Liver (tissue), 3 donors: ENCODE results near the gene OASL.

Source experiments
- ATF3 ChIP-seq: IDR thresholded peaks from 2 replicates; pipeline ENCODE4 v1.6.1; 2016; ENCODE audit warnings: antibody characterized with exemption
- GABPA ChIP-seq, 2 donors: IDR thresholded peaks in 1 of 2; conservative IDR thresholded peaks in 1 of 2; 2 replicates each; pipeline ENCODE4 v1.6.1; 2016; ENCODE audit warnings: antibody characterized with exemption in 2 of 2, mild to moderate bottlenecking in 1 of 2, moderate library complexity in 1 of 2
- JUND ChIP-seq, 2 donors: IDR thresholded peaks; 2 replicates each; pipeline ENCODE4 v1.6.1; 2016; ENCODE audit warnings: antibody characterized with exemption in 2 of 2
- MAX ChIP-seq: IDR thresholded peaks from 2 replicates; pipeline ENCODE4 v1.6.1; 2016; ENCODE audit warnings: antibody characterized with exemption
- RAD21 ChIP-seq, 2 donors: IDR thresholded peaks; 2 replicates each; pipeline ENCODE4 v1.6.1; 2016; ENCODE audit warnings: antibody characterized with exemption in 2 of 2, mild to moderate bottlenecking in 2 of 2
- RXRA ChIP-seq, 2 donors: IDR thresholded peaks; 2 replicates each; pipeline ENCODE4 v1.6.1; 2017 to 2018; ENCODE audit warnings: antibody characterized with exemption in 2 of 2, mild to moderate bottlenecking in 1 of 2
- TAF1 ChIP-seq: conservative IDR thresholded peaks from 2 replicates; pipeline ENCODE4 v1.6.1; 2016; ENCODE audit warnings: antibody characterized with exemption, mild to moderate bottlenecking
- YY1 ChIP-seq: IDR thresholded peaks from 2 replicates; pipeline ENCODE4 v1.6.1; 2016; ENCODE audit warnings: antibody characterized with exemption, mild to moderate bottlenecking
- ZBTB33 ChIP-seq: IDR thresholded peaks from 2 replicates; pipeline ENCODE4 v1.6.1; 2016; ENCODE audit warnings: antibody characterized with exemption
- TF ChIP-seq, protein P1 (sequence below): fragments of 150-350 bp; IDR thresholded peaks from 2 replicates; pipeline ENCODE4 v1.5.1; 2017; ENCODE audit warnings: improper control_type of control experiment, low read depth, low read length; ENCODE audit not compliant: missing input control
- TF ChIP-seq, protein P2 (sequence below): IDR thresholded peaks from 2 replicates; pipeline ENCODE4 v1.6.1; 2016; ENCODE audit warnings: antibody characterized with exemption, mild to moderate bottlenecking
- donor health status: healthy.
- donor health status: healthy.

- TF ChIP-seq, protein P1, sequence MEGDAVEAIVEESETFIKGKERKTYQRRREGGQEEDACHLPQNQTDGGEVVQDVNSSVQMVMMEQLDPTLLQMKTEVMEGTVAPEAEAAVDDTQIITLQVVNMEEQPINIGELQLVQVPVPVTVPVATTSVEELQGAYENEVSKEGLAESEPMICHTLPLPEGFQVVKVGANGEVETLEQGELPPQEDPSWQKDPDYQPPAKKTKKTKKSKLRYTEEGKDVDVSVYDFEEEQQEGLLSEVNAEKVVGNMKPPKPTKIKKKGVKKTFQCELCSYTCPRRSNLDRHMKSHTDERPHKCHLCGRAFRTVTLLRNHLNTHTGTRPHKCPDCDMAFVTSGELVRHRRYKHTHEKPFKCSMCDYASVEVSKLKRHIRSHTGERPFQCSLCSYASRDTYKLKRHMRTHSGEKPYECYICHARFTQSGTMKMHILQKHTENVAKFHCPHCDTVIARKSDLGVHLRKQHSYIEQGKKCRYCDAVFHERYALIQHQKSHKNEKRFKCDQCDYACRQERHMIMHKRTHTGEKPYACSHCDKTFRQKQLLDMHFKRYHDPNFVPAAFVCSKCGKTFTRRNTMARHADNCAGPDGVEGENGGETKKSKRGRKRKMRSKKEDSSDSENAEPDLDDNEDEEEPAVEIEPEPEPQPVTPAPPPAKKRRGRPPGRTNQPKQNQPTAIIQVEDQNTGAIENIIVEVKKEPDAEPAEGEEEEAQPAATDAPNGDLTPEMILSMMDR = no peak
- no peak for TF ChIP-seq RAD21 (IDR thresholded peaks at IDR 0.05)
- no peak for TF ChIP-seq ZBTB33
- no peak for TF ChIP-seq JUND (IDR thresholded peaks at IDR 0.05)
- no peak for TF ChIP-seq MAX
- no peak for TF ChIP-seq ATF3
- no peak for TF ChIP-seq TAF1
- no peak for TF ChIP-seq GABPA (IDR thresholded peaks at IDR 0.05 in 1 of 2, conservative IDR thresholded peaks at IDR 0.05 in 1 of 2)
- TF ChIP-seq, protein P2, sequence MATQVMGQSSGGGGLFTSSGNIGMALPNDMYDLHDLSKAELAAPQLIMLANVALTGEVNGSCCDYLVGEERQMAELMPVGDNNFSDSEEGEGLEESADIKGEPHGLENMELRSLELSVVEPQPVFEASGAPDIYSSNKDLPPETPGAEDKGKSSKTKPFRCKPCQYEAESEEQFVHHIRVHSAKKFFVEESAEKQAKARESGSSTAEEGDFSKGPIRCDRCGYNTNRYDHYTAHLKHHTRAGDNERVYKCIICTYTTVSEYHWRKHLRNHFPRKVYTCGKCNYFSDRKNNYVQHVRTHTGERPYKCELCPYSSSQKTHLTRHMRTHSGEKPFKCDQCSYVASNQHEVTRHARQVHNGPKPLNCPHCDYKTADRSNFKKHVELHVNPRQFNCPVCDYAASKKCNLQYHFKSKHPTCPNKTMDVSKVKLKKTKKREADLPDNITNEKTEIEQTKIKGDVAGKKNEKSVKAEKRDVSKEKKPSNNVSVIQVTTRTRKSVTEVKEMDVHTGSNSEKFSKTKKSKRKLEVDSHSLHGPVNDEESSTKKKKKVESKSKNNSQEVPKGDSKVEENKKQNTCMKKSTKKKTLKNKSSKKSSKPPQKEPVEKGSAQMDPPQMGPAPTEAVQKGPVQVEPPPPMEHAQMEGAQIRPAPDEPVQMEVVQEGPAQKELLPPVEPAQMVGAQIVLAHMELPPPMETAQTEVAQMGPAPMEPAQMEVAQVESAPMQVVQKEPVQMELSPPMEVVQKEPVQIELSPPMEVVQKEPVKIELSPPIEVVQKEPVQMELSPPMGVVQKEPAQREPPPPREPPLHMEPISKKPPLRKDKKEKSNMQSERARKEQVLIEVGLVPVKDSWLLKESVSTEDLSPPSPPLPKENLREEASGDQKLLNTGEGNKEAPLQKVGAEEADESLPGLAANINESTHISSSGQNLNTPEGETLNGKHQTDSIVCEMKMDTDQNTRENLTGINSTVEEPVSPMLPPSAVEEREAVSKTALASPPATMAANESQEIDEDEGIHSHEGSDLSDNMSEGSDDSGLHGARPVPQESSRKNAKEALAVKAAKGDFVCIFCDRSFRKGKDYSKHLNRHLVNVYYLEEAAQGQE = no peak
- TF ChIP-seq YY1 = no peak
- no peak for TF ChIP-seq RXRA (IDR thresholded peaks at IDR 0.05)
Observed at GRCh38 chr12:121008347-121009098, 30.5 kb downstream of the OASL start.
